ENCODE data around the gene THOC6.

Gene THOC6

GRCh38 chr16:3007059-3007956, 16.5 kb upstream of the THOC6 start:
- Histone ChIP-seq H3K9ac (ENCODE audit: low read depth in 1 of 2, low read length in 2 of 2) (peak overlapping the region; percentile 60), H3K27me3 (ENCODE audit: control insufficient read depth in 2 of 2, insufficient read depth in 2 of 2, low read length in 2 of 2) (peaks cover 0 to 13% of the 10 kb centered on the region in 2 donors), H3K4me3 (ENCODE audit: low read length in 2 of 2) (peak overlapping the region; percentile 37 to 60), H3K27ac (ENCODE audit: low read depth in 2 of 2, low read length in 2 of 2) (peak overlapping the region; percentile 90 to 91), H3K9me3 (ENCODE audit: control insufficient read depth in 2 of 2, low read length in 2 of 2) (no peaks in the 10 kb centered on the region), H3K4me1 (ENCODE audit: control insufficient read depth in 2 of 2, insufficient read depth in 2 of 2, low read length in 2 of 2) (peaks cover 32 to 37% of the 10 kb centered on the region in 2 donors), H3K36me3 (ENCODE audit: control insufficient read depth in 2 of 2, insufficient read depth in 2 of 2, low read length in 2 of 2) (no peaks in the 10 kb centered on the region)

- Histone ChIP-seq H3K27me3 (ENCODE audit: control insufficient read depth in 2 of 2, insufficient read depth in 2 of 2, low read length in 2 of 2) (peaks cover 0 to 13% of the 10 kb centered on the region in 2 donors), H3K4me3 (ENCODE audit: low read length in 2 of 2) (peak overlapping the region; percentile 1 to 60), H3K9ac (ENCODE audit: low read depth in 1 of 2, low read length in 2 of 2) (peak overlapping the region; percentile 10 to 60), H3K4me1 (ENCODE audit: control insufficient read depth in 2 of 2, insufficient read depth in 2 of 2, low read length in 2 of 2) (peaks cover 33 to 42% of the 10 kb centered on the region in 2 donors), H3K27ac (ENCODE audit: low read depth in 2 of 2, low read length in 2 of 2) (peak overlapping the region; percentile 90 to 91), H3K36me3 (ENCODE audit: control insufficient read depth in 2 of 2, insufficient read depth in 2 of 2, low read length in 2 of 2) (no peaks in the 10 kb centered on the region), H3K9me3 (ENCODE audit: control insufficient read depth in 2 of 2, low read length in 2 of 2) (no peaks in the 10 kb centered on the region)
Observed at GRCh38 chr16:3007957-3008689, 15.7 kb upstream of the THOC6 start.

- Histone ChIP-seq H3K27me3 (ENCODE audit: control insufficient read depth in 2 of 2, insufficient read depth in 2 of 2, low read length in 2 of 2) (peaks cover 0 to 13% of the 10 kb centered on the region in 2 donors), H3K27ac (ENCODE audit: low read depth in 2 of 2, low read length in 2 of 2) (peak overlapping the region in 1 of 2 donors; percentile 91), H3K4me1 (ENCODE audit: control insufficient read depth in 2 of 2, insufficient read depth in 2 of 2, low read length in 2 of 2) (peaks cover 33 to 43% of the 10 kb centered on the region in 2 donors), H3K4me3 (ENCODE audit: low read length in 2 of 2) (no peak overlapping the region), H3K36me3 (ENCODE audit: control insufficient read depth in 2 of 2, insufficient read depth in 2 of 2, low read length in 2 of 2) (no peaks in the 10 kb centered on the region), H3K9me3 (ENCODE audit: control insufficient read depth in 2 of 2, low read length in 2 of 2) (no peaks in the 10 kb centered on the region), H3K9ac (ENCODE audit: low read depth in 1 of 2, low read length in 2 of 2) (peak overlapping the region in 1 of 2 donors; percentile 60)
Observed at GRCh38 chr16:3008690-3009037, 15.2 kb upstream of the THOC6 start.

- no peak overlapping the region for H3K4me3 ChIP-seq (ENCODE audit: low read length in 2 of 2)
- H3K9me3 ChIP-seq (ENCODE audit: control insufficient read depth in 2 of 2, low read length in 2 of 2): no peaks in the 10 kb centered on the region
- H3K36me3 ChIP-seq (ENCODE audit: control insufficient read depth in 2 of 2, insufficient read depth in 2 of 2, low read length in 2 of 2): no peaks in the 10 kb centered on the region
- H3K27ac ChIP-seq (ENCODE audit: low read depth in 2 of 2, low read length in 2 of 2): peak overlapping the region in 1 of 2 donors; percentile 15
- H3K9ac ChIP-seq (ENCODE audit: low read depth in 1 of 2, low read length in 2 of 2): no peak overlapping the region
- H3K27me3 ChIP-seq (ENCODE audit: control insufficient read depth in 2 of 2, insufficient read depth in 2 of 2, low read length in 2 of 2): peaks cover 0 to 13% of the 10 kb centered on the region in 2 donors
- peaks cover 32 to 42% of the 10 kb centered on the region in 2 donors for H3K4me1 ChIP-seq (ENCODE audit: control insufficient read depth in 2 of 2, insufficient read depth in 2 of 2, low read length in 2 of 2)
Observed at GRCh38 chr16:3009568-3010390, 14.1 kb upstream of the THOC6 start.

GRCh38 chr16:3010510-3010909, 13.3 kb upstream of the THOC6 start:
- peaks cover 0 to 13% of the 10 kb centered on the region in 2 donors for H3K27me3 ChIP-seq (ENCODE audit: control insufficient read depth in 2 of 2, insufficient read depth in 2 of 2, low read length in 2 of 2)
- peaks cover 30 to 40% of the 10 kb centered on the region in 2 donors for H3K4me1 ChIP-seq (ENCODE audit: control insufficient read depth in 2 of 2, insufficient read depth in 2 of 2, low read length in 2 of 2)
- no peak overlapping the region for H3K27ac ChIP-seq (ENCODE audit: low read depth in 2 of 2, low read length in 2 of 2)

GRCh38 chr16:3012246-3012645, 11.6 kb upstream of the THOC6 start:
- Histone ChIP-seq H3K36me3 (ENCODE audit: control insufficient read depth in 2 of 2, insufficient read depth in 2 of 2, low read length in 2 of 2) (no peaks in the 10 kb centered on the region), H3K4me1 (ENCODE audit: control insufficient read depth in 2 of 2, insufficient read depth in 2 of 2, low read length in 2 of 2) (peaks cover 20 to 25% of the 10 kb centered on the region in 2 donors), H3K9ac (ENCODE audit: low read depth in 1 of 2, low read length in 2 of 2) (no peak overlapping the region), H3K27ac (ENCODE audit: low read depth in 2 of 2, low read length in 2 of 2) (no peak overlapping the region), H3K4me3 (ENCODE audit: low read length in 2 of 2) (peak overlapping the region; percentile 13 to 35), H3K27me3 (ENCODE audit: control insufficient read depth in 2 of 2, insufficient read depth in 2 of 2, low read length in 2 of 2) (peaks cover 0 to 11% of the 10 kb centered on the region in 2 donors), H3K9me3 (ENCODE audit: control insufficient read depth in 2 of 2, low read length in 2 of 2) (no peaks in the 10 kb centered on the region)

More at GRCh38 chr16:3010510-3010909, 13.3 kb upstream of the THOC6 start:
- Histone ChIP-seq H3K9ac (ENCODE audit: low read depth in 1 of 2, low read length in 2 of 2) (no peak overlapping the region), H3K9me3 (ENCODE audit: control insufficient read depth in 2 of 2, low read length in 2 of 2) (no peaks in the 10 kb centered on the region), H3K36me3 (ENCODE audit: control insufficient read depth in 2 of 2, insufficient read depth in 2 of 2, low read length in 2 of 2) (no peaks in the 10 kb centered on the region), H3K4me3 (ENCODE audit: low read length in 2 of 2) (no peak overlapping the region)

GRCh38 chr16:3012828-3013420, 10.9 kb upstream of the THOC6 start, which contains the start of gene CLDN9:
CLDN9 (plus strand) TSS chr16:3012923; CDS start chr16:3013363, 440 bp downstream.
- H3K27me3 ChIP-seq (ENCODE audit: control insufficient read depth in 2 of 2, insufficient read depth in 2 of 2, low read length in 2 of 2): peaks cover 0 to 11% of the 10 kb centered on the region in 2 donors
- H3K27ac ChIP-seq (ENCODE audit: low read depth in 2 of 2, low read length in 2 of 2): no peak within 1 kb of the TSS
- H3K4me1 ChIP-seq (ENCODE audit: control insufficient read depth in 2 of 2, insufficient read depth in 2 of 2, low read length in 2 of 2): peaks cover 16 to 19% of the 10 kb centered on the region in 2 donors
- peak within 1 kb of the TSS in 1 of 2 donors; percentile 6 for H3K9ac ChIP-seq (ENCODE audit: low read depth in 1 of 2, low read length in 2 of 2)
- no peaks in the 10 kb centered on the region for H3K9me3 ChIP-seq (ENCODE audit: control insufficient read depth in 2 of 2, low read length in 2 of 2)
- H3K4me3 ChIP-seq (ENCODE audit: low read length in 2 of 2): peak within 1 kb of the TSS; percentile 13 to 35
- no peaks in the 10 kb centered on the region for H3K36me3 ChIP-seq (ENCODE audit: control insufficient read depth in 2 of 2, insufficient read depth in 2 of 2, low read length in 2 of 2)

- H3K9me3 ChIP-seq (ENCODE audit: control insufficient read depth in 2 of 2, low read length in 2 of 2): no peaks in the 10 kb centered on the region
Observed at GRCh38 chr16:3013491-3013951, 10.3 kb upstream of the THOC6 start.

GRCh38 chr16:3013998-3014690, 9.7 kb upstream of the THOC6 start:
- Histone ChIP-seq H3K9me3 (ENCODE audit: control insufficient read depth in 2 of 2, low read length in 2 of 2) (no peaks in the 10 kb centered on the region), H3K27me3 (ENCODE audit: control insufficient read depth in 2 of 2, insufficient read depth in 2 of 2, low read length in 2 of 2) (peaks cover 5 to 7% of the 10 kb centered on the region in 2 donors), H3K4me3 (ENCODE audit: low read length in 2 of 2) (no peak overlapping the region), H3K36me3 (ENCODE audit: control insufficient read depth in 2 of 2, insufficient read depth in 2 of 2, low read length in 2 of 2) (no peaks in the 10 kb centered on the region), H3K4me1 (ENCODE audit: control insufficient read depth in 2 of 2, insufficient read depth in 2 of 2, low read length in 2 of 2) (peaks cover 11 to 13% of the 10 kb centered on the region in 2 donors), H3K9ac (ENCODE audit: low read depth in 1 of 2, low read length in 2 of 2) (no peak overlapping the region), H3K27ac (ENCODE audit: low read depth in 2 of 2, low read length in 2 of 2) (no peak overlapping the region)

More at GRCh38 chr16:3013491-3013951, 10.3 kb upstream of the THOC6 start:
- peaks cover 4 to 7% of the 10 kb centered on the region in 2 donors for H3K27me3 ChIP-seq (ENCODE audit: control insufficient read depth in 2 of 2, insufficient read depth in 2 of 2, low read length in 2 of 2)
- H3K36me3 ChIP-seq (ENCODE audit: control insufficient read depth in 2 of 2, insufficient read depth in 2 of 2, low read length in 2 of 2): no peaks in the 10 kb centered on the region
- H3K4me1 ChIP-seq (ENCODE audit: control insufficient read depth in 2 of 2, insufficient read depth in 2 of 2, low read length in 2 of 2): peaks cover 14 to 17% of the 10 kb centered on the region in 2 donors
- no peak overlapping the region for H3K27ac ChIP-seq (ENCODE audit: low read depth in 2 of 2, low read length in 2 of 2)
- no peak overlapping the region for H3K9ac ChIP-seq (ENCODE audit: low read depth in 1 of 2, low read length in 2 of 2)
- H3K4me3 ChIP-seq (ENCODE audit: low read length in 2 of 2): no peak overlapping the region

Measured in mucosa of rectum (tissue), 2 donors.